A549 treated with Hydrocortisone at 1 μM for 4 hours (cell line): ENCODE data around the gene DENND2A. TPM values are rescaled to one million over a fixed set of nuclear protein-coding genes. Genes with fewer than 3 reads are reported as not detected.

ENCODE experiments used
- total RNA-seq: library from RNA; stranded (reverse); fragments of 200-300 nt; extraction: Qiagen RNA extraction; gene quantifications from 5 replicates; pipeline ENCODE4 v1.2.3, GENCODE V29; 2022

DENND2A gene
- total RNA-seq = 0.39 to 0.98 TPM (median 0.76 TPM) in 5 replicates

GRCh38 chr7:140640727-140641523, at the start of gene DENND2A:
Gene DENND2A (minus strand): TSS chr7:140640813. CDS start chr7:140602397, 38,416 bp downstream.

GRCh38 chr7:140672382-140673062, 31.9 kb upstream of the DENND2A start, which contains the start of gene ADCK2:
Gene ADCK2 (plus strand): TSS chr7:140672945. CDS start chr7:140673331, 386 bp downstream.

GRCh38 chr7:140479062-140479738, 161.4 kb downstream of the DENND2A start, which contains the start of gene MKRN1:
Gene MKRN1 (minus strand): TSS chr7:140479505. CDS start chr7:140479344, 161 bp downstream.

Other genes with a start within 250 kb of the DENND2A start
- 23.5 to 34.8 TPM (median 28.9 TPM) in 5 replicates for gene SLC37A3, start 242.3 kb downstream of the DENND2A start, total RNA-seq
- gene RAB19, start 236.8 kb downstream of the DENND2A start, total RNA-seq = not detected in 5 replicates
- 51.3 to 65.5 TPM (median 54.8 TPM) in 5 replicates for gene MKRN1, start 161.3 kb downstream of the DENND2A start, total RNA-seq
- gene ADCK2, start 32.1 kb upstream of the DENND2A start, total RNA-seq = 18.4 to 22.0 TPM (median 20.6 TPM) in 5 replicates
- 331 to 419 TPM (median 380 TPM) in 5 replicates for gene NDUFB2, start 55.9 kb upstream of the DENND2A start, total RNA-seq